Erythroblast (primary cell): ENCODE data around the gene MYO18B.

Experiments
- GATA1 ChIP-seq: IDR thresholded peaks from 2 replicates; pipeline ENCODE4 v1.6.1; 2011; ENCODE audit warnings: low read depth, mild to moderate bottlenecking, control low read depth, low read length, moderate library complexity
- POLR2A ChIP-seq: IDR thresholded peaks from 2 replicates; pipeline ENCODE4 v1.6.1; 2011; ENCODE audit warnings: mild to moderate bottlenecking, low read length

GRCh38 chr22:25996669-25997068 lies 254.7 kb downstream of the MYO18B start:
- TF ChIP-seq POLR2A (no peak), GATA1 (no peak)
